Ishikawa (cell line): Measurements from ENCODE around the gene FBXW11.

Experiments used
- CEBPB ChIP-seq: IDR thresholded peaks from 2 replicates; pipeline ENCODE4 v1.6.1; 2012
- EGR1 ChIP-seq: IDR thresholded peaks from 2 replicates; pipeline ENCODE4 v1.6.1; 2012
- EP300 ChIP-seq: IDR thresholded peaks from 2 replicates; pipeline ENCODE4 v1.6.1; 2012; ENCODE audit warnings: borderline replicate concordance
- TCF12 ChIP-seq: IDR thresholded peaks from 2 replicates; pipeline ENCODE4 v1.6.1; 2012; ENCODE audit warnings: low read depth
- TF ChIP-seq, protein P1 (sequence below): IDR thresholded peaks from 2 replicates; pipeline ENCODE4 v1.6.1; 2012

DNA sequence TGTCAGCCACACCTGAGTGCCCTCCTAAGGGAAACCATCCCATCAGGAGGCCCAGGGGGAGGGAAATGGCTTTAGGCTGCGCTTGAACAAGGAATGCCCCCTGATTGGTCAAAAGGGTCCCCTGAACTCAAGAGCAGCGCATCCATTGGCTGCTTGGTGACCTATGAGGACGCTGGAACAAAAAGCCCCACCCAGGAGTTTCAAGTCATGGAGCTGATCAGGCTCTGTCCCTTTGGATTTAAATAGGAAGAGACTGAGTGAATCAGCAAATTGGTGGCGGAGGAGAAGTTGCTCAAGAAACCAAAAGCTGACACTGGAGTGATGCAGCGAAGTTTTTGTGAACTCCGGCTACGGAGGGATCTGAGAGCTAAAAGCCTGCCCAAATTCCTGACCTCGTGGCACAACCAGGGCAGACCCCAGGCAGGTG, 154.2 kb downstream of the FBXW11 start:
- TF ChIP-seq EGR1 (no peak), EP300 (no peak), CEBPB (no peak), TCF12 (no peak)
- TF ChIP-seq, protein P1, sequence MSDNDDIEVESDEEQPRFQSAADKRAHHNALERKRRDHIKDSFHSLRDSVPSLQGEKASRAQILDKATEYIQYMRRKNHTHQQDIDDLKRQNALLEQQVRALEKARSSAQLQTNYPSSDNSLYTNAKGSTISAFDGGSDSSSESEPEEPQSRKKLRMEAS: no peak
